T-helper 1 cell (primary cell): ENCODE data around the gene COX19.
"Not testable (repeated sequence)": the region's sequence is repeated elsewhere in the genome, so short reads cannot be mapped to it uniquely, and the experiment has no call there.

ENCODE experiments used
- DNase-seq, 5 donors: peaks; one replicate each; pipeline ENCODE4 v3.0.0-alpha.2; 2012 to 2020

Gene COX19

GRCh38 chr7:976901-977325 lies 1.6 kb upstream of the COX19 start:
- no peak for DNase-seq

DNA sequence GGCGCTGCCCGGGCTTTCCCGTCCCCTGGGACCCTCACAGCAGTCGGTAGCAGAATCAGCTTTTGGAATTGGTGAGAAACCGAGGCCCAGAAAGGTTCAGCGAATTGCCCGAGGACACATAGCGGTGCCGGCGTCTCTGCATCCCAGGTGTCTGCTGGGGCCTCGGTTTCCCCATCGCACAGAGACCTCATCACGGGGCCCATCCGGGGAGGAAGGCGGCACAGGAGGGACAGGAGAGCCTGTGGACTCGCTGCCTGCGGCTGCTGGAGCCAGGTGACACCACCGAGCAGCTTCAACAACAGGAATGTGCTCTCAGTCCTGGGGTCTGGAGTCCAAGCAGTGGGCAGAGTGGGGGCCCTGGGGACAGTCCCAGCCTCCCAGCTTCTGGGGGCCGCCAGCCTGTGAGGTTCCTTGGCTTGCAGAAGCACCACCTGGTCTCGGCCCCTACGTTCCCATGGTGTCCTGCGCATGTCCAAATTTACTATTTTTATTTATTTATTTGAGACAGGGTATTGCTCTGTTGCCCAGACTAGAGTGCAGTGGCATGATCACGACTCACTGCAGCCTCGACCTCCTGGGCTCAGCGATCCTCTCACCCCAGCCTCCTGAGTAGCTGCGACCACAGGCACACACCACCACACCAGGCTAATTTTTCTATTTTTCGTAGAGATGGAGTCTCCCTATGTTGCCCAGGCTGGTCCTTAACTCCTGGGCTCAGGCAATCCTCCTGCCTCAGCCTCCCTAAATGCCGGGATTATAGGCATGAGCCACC lies 539 bp upstream of the COX19 start:
- no peak for DNase-seq

GRCh38 chr7:974172-974571 lies 1.2 kb downstream of the COX19 start:
- no peak for DNase-seq

GRCh38 chr7:973312-973711 lies 2.0 kb downstream of the COX19 start:
- no peak for DNase-seq

GRCh38 chr7:972676-973309 lies 2.6 kb downstream of the COX19 start:
- no peak for DNase-seq

DNA sequence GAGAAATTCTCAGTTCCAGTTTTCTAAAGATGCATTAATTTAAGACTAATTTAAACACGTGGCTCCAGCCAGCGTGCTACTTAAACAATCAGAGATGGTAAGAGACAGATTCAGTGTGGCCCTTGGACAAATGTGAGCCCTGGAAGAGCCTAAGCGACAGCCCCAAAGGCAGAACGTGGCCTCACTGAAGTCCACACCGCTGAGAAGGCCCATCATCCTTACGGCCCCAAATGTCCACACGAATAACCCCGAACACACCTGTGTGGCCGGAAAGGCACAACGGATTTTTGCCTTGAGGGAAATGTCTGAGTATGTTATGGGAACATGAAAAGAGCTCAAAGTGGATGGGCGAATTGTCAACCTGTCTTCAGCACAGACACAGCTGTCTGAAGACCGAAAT lies 3.2 kb downstream of the COX19 start:
- no peak for DNase-seq

GRCh38 chr7:970744-971143 lies 4.6 kb downstream of the COX19 start:
- DNase-seq: no peak

- no peak for DNase-seq
These were observed 5.9 kb downstream of the COX19 start for GRCh38 chr7:969403-969802.

- DNase-seq: no peak
These were observed 6.9 kb downstream of the COX19 start for GRCh38 chr7:968205-969105.

- no peak for DNase-seq
These were observed 7.8 kb downstream of the COX19 start for GRCh38 chr7:967361-968082.

DNA sequence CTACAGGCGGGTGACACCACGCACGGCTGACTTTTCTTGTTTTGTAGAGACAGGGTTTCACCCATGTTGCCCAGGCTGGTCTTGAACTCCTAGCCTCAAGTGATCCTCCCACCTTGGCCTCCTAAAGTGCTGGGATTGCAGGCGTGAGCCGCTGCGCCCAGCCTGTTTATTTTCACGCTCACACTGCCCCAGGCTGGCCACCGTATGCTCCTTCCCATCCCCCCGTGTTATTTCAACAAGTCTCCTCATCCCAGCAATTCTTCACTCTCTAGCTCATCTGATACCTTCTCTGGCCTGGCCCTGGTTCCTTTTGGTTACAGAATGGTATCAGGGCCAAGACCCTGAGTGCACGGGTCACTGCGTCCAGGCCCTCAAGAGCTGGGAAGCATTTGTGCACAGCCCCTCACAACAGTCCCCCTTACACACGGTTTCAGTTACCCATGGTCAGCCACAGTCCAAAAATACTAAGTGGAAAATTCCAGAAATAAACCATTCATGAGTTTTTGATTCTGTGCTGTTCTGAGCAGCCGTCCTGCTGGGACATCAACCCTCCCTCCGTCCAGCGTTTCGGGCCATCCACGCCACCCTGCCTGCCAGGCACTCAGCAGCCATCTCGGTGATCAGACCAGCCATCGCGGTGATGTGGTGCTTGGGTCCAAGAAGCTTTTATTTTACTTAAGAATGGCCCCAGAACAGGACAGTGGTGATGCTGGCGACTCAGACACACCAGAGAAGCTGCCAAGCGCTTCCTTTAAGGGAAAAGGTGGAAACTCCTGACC lies 8.9 kb downstream of the COX19 start:
- no peak for DNase-seq

DNA sequence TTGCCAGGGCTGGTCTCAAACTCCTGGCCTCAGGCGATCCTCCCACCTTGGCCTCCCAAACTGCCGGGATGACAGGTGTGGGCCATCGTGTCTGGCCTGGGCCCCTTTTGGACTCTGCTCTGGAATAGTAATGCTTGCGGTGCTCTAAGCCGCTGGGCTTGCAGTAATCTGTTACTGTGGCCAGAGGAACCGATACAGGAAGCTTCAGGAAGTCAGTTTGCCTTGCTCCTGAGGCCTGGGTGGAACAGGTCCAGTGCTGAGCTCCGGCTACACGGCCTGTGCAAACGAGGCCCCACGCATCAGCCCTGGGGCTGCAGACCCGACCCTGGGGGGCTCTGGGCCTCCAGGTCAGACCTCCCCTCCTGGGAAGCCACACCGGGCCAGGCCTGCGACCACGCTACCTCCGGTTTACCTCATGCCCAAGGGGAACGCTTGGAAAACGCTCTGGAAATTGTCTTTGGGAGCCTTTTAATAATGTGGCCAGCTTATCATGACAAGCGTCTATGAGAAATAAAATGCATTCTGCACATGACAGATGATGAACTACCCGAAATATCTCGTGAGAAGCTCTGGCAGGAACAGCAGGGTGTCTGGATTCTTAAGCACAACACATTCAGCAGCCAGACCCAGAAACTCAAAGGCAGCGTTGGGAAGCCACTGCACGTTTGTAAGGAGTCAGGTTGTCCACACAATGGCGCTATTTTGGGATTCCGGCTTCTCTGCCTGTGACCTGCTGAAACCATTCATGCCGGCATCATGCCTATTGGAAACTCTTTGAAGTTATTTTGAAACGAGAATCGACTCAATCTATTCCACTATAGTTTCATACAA lies 10.7 kb downstream of the COX19 start:
- no peak for DNase-seq

DNA sequence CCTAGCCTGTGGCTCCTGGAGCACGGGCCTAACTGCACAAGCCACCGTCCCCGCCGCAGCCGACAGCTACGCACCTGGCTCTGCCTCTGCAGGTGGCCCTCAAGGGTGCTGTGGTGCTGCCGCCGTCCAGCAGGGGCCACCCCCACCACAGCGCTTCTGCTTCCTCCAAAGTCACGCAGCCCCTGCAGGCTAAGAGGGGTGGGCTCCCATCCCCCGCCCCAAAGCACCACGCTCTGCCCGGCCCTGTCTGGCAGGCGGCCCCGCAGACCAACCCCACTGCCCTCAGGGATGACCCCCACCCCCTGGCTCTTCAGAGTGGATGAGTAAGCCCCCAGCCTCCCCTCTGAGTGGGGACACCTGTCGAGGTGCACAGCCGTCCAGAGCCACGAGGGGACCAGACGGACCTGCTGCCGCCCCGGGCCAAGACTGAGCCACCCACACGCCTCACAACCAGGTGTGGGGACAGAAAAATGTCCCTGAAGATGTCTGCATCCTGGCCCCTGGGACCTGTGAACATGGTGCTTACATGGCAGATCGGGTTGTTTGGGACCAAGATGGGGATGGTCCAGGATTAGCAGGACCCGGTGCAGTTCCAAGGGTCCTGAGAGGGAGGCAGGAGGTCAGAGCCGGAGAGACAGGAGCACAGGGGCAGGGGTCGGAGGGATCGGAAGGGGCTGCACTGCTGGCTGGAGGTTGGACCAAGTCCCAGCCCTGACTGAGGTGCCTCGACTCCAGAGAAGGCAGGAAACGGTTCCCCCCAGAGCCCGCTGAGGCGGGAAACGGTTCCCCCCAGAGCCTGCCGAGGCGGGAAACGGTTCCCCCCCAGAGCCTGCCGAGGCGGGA lies 11.9 kb downstream of the COX19 start:
- peak in 1 of 5 donors; percentile 10 for DNase-seq

DNA sequence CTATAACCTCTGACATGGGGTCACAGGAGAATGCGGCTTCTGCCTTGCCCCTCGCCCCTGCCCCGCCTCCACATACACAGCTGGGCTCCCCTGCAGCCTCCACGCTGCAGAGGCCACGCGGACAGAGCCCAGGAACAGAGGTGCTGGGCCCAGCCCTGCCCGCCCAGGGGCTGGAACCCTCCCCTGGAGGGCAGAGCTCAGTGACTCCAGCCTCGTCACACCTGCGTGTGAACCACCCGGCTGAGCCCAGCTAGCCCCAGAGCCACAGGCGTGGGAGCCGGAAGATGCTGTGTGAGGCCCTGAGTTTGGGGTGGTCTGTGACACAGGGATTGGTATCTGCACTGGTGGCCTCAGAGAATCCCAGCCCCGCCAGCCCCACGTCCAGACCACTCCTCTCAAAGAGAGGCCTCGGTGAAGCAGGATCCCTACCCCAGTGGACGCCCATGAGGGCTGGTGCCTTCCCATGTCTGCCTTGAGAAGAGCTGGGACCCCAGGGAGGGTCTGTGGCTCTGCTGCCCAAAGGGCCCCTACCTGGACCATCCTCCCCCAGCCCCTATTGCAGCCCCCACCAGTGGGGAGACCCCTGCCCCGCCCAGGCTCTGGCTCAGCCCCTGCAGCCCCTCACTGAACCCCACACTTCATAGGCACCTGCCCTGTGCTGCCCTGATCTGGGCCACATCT lies 12.8 kb downstream of the COX19 start:
- no peak for DNase-seq

- DNase-seq: no peak
These were observed 13.6 kb downstream of the COX19 start for GRCh38 chr7:961546-962400.

- DNase-seq: not testable (repeated sequence)
These were observed 14.4 kb downstream of the COX19 start for GRCh38 chr7:960972-961371.

DNA sequence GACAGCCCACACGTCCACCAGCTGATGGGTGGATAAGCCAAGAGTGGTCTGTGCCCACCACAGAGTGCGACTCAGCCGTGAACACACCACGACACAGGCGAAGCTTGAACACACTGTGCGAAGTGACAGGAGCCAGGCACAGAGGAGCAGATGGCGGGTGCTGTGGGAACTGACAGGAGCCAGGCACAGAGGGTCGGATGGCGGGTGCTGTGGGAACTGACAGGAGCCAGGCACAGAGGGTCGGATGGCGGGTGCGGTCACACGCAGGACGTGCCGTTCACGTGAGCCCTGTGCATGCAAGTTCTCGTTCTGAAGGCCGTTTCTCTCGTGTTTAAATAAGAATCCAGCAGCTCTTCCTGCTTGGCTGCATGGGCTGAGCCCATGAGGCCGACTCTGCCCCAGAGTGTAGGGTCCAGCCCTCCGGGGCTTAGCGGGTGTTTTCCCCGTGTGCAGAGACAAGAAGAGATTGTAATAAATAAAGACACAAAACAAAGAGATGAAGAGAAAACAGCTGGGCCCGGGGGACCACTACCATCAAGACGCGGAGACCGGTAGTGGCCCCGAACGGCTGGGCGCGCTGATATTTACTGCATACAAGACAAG lies 15.0 kb downstream of the COX19 start:
- DNase-seq: no peak

DNA sequence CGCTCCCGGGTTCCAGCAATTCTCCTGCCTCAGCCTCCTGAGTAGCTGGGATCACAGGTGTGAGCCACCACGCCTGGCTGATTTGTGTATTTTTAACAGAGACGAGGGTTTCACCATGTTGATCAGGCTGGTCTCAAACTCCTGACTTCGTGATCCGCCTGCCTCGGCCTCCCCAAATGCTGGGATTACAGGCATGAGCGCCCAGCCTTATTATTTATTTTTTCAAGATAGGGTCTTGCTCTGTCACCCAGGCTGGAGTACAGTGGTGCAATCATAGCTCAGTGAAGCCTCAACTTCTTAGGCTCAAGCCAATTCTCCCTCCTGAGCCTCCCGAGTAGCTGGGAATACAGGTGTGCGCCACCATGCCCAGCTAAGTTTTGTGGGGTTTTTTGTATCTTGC lies 15.6 kb downstream of the COX19 start:
- DNase-seq: not testable (repeated sequence)
